ENCODE results near the gene LRRC27.
A peak's percentile ranks its signal among the peaks of the same experiment; 100 is the strongest.

Gene LRRC27

DNA sequence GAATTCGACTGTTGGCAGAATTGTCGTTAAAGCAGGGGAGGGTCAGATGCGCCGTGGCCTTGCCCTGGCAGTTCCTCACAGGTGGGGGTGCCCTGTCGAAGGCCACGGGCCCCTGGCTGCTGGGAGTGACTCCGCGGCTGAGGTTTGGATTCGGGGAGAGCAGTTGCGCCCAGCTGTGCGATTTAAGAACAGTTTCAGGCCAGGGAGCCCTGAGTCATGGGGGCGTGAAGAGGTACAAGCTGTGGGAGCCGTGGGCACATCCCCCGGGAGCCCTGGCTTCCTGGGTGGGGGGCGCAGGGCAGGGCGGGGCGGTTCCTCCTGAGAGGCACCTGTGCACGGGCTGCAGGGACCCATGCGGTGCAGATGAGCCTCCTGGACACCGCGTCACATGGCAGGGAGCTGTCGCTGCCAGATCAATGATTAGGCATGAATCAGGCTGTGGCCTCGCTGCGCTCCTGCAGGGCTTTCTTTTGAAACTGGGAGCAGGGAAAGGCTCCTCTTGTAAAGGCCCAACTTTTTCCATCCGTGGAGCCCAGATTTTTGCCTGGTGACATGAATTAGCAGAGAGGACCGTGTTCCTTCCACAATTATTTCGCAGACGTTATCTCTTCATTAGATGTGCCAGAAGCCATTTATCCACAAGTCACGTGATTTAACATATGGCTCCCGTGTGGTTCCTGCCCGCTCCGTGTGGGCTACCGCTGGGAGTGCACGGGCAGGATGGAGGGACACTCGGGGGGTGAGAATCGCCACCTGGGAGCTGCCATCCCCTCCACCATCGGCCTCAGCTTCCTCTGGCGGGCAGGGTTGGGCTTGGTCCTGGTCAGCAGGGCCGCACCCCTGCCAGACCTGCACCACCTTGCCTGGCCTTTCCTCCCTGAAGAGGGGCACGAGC, 65.9 kb downstream of the LRRC27 start:
- FAIRE-seq (peak; percentile 87), DNase-seq (ENCODE audit: insufficient read length, low spot score) (no peak)

DNA sequence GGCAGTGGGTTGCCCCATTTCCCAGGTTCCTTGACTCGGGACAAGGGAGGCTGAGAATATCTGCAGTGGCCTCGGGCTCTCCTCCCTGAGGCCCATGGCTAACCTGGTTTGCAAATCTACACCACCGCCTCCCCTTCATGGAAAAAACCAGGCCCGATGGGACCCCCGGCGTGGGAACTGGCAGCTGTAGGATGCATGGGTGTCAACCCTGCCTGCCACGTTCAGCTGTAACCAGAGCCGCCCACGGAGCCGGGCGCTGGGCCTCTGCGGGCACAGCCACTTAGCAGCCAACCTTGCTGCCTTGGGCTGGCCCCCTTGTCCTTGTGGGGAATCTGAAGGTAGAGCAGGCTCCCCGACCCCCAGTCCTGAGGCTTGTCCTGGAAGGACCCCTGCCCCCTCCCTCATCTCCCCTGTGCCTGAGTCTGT, 66.6 kb downstream of the LRRC27 start:
- FAIRE-seq: no peak

DNA sequence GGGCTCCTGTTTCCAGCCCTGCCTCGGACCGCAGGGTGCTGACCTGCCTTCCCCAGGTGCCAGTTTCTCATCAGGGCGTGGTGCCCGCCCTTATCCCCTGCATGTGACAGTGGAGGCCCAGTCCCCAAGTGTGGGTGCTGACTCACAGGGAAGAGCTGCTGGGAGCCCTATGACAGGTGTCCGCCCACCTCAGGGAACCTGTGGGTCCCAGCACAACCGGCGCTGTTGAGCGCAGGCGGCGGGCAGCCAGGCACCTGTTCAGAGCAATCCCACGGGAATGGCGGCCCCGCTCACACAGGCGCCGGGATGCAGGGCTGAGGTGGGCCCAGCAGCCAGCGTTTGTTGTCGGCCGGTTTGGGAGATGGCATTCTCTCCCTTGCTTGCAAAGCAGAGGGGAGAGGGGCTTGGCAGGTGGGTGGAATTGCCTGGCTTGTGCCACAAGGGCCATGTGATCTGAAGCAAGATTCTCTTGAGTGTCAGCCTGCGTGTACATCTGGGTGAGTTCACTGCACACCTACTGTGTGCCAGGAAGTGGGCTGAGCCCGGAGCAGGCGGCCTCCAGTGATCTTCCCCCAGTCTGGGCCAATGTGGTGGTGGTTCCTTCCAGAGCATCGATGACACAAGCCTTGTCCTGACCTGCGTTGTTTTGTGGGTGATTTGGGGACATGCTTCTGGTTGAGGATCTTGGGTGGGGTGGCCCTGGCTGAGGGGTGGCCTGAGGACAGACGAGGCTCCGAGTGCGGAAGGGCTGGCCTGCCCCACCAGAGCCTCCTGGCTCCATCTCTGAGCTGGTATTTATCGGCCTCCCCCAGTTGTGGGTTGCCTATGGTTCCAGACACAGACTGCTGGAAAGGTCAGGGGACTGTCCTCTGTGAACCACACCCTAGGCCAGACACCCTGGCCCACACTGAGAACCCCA, 67.4 kb downstream of the LRRC27 start:
- no peak for DNase-seq (ENCODE audit: insufficient read length, low spot score)
- no peak for FAIRE-seq

More for the DNA sequence above, 66.6 kb downstream of the LRRC27 start:
- DNase-seq (ENCODE audit: insufficient read length, low spot score): no peak

GRCh38 chr10:132400041-132400546, 68.1 kb downstream of the LRRC27 start:
- no peak for FAIRE-seq
- no peak for DNase-seq (ENCODE audit: insufficient read length, low spot score)

DNA sequence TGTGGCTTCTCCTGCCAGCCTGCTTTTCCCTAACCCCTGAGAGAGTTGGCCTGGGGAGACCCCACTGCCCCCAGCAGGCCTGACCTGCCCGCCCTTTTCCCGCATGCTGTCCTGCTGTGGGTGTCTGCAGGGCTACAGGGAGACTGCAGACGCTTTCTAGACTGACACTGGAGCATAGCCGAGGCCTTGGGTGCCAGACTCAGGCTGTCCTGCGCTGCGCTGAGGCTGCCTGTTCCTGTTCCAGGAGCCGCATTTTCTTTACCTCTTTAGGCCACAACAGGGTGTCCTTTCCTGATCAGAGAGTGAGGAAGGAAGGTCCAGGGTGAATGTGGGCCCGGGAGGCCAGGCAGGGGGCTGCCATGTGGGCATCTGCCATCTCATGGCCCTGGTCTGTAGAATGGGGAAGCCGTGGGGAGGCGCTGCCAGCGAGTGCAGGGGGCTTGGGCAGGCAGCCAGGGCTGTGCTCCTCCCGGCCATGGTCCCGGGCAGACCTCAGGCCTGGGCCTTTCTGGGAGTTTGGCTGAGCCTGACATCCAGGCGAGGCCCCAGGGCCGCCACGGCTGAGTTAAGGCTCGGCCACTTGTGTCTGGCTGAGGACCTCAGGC, 68.7 kb downstream of the LRRC27 start:
- DNase-seq (ENCODE audit: insufficient read length, low spot score): no peak
- FAIRE-seq: no peak

DNA sequence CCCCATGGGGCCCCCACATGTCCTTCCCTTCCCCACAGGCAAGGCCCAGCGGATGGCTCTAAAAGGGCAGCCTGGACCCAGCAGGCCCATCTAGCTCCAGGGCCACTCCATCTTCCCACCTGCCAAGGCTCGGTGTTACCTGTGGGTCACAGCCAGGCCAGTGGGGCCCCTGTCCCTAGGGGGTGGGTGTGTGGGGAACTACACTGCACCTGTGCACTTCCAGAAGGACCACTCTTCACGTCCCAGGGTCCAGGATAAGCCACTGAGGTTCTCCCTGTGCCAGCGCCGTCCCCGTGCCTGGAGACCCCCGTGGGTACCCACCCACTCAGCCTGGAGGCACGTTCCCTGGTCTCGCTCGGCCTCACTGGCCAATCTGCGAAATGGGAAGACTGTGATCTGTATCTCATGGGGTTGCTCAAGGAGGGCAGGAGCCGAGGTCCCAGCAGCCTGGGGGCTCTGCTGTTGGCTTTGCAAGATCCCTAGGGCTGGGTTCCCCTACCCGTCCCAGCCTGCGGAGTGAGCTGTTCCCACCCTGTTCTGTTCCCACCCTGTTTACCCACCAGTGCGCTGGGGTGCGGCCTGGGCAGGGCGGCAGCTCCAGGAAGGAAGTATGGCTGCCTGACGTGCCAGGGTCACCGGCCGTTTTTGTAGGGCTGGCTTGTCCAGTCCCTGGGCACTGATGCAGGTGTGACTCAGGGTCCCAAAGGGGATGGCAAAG, 69.6 kb downstream of the LRRC27 start:
- DNase-seq (ENCODE audit: insufficient read length, low spot score) (no peak), FAIRE-seq (no peak)

- DNase-seq (ENCODE audit: insufficient read length, low spot score): no peak
Measured at GRCh38 chr10:132402781-132403241, 70.8 kb downstream of the LRRC27 start.

GRCh38 chr10:132403511-132404168, 71.6 kb downstream of the LRRC27 start:
- FAIRE-seq: no peak

More at GRCh38 chr10:132402781-132403241, 70.8 kb downstream of the LRRC27 start:
- no peak for FAIRE-seq

DNA sequence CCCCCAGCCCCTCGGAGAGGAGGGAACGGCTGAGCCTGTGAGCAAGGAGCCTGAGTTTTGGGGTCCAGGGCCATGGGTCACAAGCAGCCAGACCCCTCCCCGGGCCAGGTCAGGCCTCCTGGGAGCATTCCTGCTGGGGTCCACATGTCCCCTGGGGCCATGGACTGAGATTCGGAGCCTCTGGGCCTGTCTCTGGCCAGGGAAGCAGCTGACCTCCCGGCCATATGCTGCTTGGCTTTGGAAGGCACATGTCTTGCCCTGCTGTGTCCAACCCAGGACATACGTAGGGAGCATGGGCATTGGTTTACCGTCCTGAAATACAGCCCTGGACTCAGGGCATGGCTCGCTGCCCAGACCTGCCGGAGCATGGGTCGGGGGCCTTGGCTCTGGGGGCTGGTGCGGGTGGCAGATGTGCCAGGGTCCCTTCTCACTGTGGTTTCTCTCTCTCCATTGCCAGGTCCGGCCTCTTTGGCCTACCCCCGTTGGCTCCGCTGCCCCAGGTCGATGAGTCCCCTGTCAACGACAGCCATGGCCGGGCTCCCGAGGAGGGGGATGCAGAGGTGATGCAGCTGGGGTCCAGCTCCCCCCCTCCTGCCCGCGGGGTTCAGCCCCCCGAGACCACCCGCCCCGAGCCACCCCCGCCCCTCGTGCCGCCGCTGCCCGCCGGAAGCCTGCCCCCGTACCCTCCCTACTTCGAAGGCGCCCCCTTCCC, 72.3 kb downstream of the LRRC27 start:
- FAIRE-seq (no peak), DNase-seq (ENCODE audit: insufficient read length, low spot score) (no peak)

More at GRCh38 chr10:132403511-132404168, 71.6 kb downstream of the LRRC27 start:
- DNase-seq (ENCODE audit: insufficient read length, low spot score): no peak

DNA sequence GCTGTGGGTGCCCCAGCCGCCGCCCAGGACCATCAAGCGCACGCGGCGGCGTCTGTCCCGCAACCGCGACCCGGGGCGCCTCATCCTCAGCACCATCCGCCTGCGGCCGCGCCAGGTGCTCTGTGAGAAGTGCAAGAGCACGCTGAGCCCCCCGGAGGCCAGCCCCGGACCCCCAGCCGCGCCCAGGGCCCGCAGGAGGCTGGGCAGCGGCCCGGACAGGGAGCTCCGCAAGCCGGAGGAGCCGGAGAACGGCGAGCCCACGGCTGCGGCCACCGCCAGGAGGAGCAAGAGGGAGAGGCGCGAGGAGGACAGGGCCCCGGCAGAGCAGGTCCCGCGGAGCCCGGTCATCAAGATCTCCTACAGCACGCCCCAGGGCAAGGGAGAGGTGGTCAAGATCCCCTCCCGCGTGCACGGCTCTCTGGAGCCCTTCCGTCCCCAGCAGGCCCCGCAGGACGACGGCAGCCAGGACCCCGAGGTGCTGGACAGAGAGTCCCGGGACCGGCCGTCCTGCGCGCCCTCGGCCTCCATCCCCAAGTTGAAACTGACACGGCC, 73.0 kb downstream of the LRRC27 start:
- no peak for FAIRE-seq

DNA sequence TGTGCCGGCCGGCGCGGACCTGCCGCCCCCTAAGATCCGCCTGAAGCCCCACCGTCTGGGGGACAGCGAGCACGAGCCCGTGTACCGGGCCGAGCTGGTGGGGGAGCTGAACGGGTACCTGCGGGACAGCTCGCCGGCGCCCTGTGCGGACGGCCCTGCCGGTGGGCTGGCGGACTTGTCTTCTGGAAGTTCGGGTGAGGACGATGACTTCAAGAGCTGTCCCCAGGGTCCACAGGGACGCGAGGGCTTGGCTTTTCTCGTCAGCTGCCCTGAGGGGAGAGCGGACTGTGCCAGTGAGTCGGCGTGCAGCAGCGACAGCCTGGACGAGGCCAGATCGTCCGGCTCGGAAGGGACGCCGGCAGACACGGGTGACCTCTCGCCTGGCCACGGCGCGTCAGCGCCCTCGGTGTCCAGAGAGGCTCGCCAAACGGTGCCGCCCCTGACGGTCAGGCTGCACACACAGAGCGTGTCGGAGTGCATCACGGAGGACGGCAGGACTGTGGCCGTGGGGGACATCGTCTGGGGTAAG, 73.5 kb downstream of the LRRC27 start:
- no peak for DNase-seq (ENCODE audit: insufficient read length, low spot score)
- FAIRE-seq: no peak

More for the DNA sequence above, 73.0 kb downstream of the LRRC27 start:
- DNase-seq (ENCODE audit: insufficient read length, low spot score): no peak

DNA sequence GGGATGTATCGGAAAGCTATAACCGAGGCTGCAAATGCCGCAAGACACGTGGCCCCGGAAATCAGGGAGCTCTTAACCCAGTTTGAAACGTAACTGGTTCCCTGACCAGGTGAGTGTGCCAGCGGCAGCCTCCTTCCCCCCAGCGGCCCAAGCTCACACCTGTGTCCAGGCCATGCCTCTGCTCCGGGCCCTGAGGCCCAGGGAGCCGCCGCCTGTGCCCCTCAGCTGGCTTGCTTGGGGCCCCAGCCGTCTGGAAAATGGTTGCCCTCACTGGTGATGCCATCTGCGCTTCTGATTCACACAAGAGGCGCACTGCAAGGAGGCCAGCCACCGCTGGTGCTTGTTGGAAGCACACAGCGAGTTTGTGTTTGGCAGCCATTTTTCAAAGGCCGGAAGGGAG, 74.2 kb downstream of the LRRC27 start:
- no peak for FAIRE-seq
- no peak for DNase-seq (ENCODE audit: insufficient read length, low spot score)

GRCh38 chr10:132406750-132407149, 74.8 kb downstream of the LRRC27 start:
- FAIRE-seq: no peak

DNA sequence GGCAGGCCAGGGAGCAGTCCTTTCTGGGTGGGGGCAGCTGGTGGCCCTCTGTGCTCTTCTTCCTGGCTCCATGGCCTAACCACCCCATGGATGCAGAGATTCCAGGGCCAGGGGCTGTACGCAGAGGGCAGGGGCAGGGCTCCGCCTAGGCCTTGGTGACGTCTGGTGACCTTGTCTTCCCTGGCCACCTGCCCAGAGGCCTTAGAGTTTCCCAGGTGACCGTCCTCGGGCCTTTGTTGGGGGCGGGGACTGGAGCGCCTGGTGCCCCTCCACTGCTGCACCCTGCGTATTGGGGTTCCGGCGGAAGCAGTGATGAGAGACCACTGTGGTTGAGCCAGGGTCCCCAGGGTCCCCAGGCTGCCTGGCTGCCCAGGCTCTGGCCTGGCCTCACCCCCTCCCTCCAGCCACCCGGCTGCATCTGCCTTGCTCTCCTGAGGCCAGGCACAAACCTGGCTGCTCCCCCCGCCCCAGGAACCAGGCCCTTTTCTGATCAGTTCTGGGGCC, 75.3 kb downstream of the LRRC27 start:
- FAIRE-seq (no peak), DNase-seq (ENCODE audit: insufficient read length, low spot score) (no peak)

More at GRCh38 chr10:132406750-132407149, 74.8 kb downstream of the LRRC27 start:
- no peak for DNase-seq (ENCODE audit: insufficient read length, low spot score)

GRCh38 chr10:132407846-132408278, 75.9 kb downstream of the LRRC27 start:
- DNase-seq (ENCODE audit: insufficient read length, low spot score) (no peak), FAIRE-seq (no peak)

GRCh38 chr10:132408367-132408781, 76.4 kb downstream of the LRRC27 start:
- FAIRE-seq: no peak

GRCh38 chr10:132408823-132409666, 77.1 kb downstream of the LRRC27 start:
- FAIRE-seq (no peak), DNase-seq (ENCODE audit: insufficient read length, low spot score) (no peak)

More at GRCh38 chr10:132408367-132408781, 76.4 kb downstream of the LRRC27 start:
- no peak for DNase-seq (ENCODE audit: insufficient read length, low spot score)

Data from GM19239 (cell line).